ENCODE measurements around the gene CBLIF. TPM values are rescaled to one million over a fixed set of nuclear protein-coding genes. Genes with fewer than 3 reads are reported as not detected.

Gene CBLIF
- total and polyA plus RNA-seq, 2 of the 13 experiments (the other 11 are each of a cell fraction or from before 2014, with no cell fraction given) = not detected

DNA sequence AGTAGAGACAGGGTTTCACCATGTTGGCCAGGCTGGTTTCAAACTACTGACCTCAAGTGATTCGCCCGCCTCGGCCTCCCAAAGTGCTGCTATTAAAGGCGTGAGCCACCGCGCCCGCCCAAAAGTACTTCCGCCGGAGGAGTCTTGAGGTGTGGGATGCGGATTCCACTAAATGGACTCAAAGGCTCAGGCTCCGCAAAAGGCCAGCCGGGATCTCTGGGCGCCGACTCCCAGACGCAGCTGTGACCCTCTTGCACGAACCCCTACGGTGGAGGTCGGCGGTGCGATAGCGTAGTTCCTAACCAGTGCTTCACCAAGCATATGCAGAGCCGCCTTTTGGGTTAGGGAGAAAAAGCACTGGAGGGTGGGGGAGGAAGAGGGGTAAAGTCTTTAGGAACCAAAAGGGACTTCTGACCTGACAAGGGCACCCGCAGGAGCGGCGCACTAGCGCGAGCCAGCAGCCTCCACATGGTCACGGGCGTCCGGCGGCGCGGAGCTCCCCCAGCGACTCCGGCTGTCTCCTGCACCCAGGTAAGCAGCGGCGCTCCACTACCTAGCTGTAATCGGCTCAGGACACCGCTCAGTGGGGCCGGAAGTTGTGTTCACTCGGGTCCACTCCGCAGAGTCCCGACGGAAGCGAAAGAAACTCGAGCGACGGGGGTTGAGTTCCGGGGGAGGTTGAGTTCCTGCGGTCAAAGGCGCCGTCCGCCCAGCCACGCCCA lies 34.9 kb downstream of the CBLIF start, which contains the start of gene MRPL16 (continued):
- TF ChIP-seq MXI1 (IDR thresholded peaks at IDR 0.05; ENCODE audit: borderline replicate concordance, low read depth, low read length) (peak; percentile 89; the same call in 2 of the 3 replicates), TRAFD1 (CRISPR knock-in tag; IDR thresholded peaks at IDR 0.05; ENCODE audit: borderline replicate concordance) (no peak), ZNF782 (CRISPR knock-in tag; IDR thresholded peaks at IDR 0.05; ENCODE audit: borderline replicate concordance) (peak; percentile 93), ZMAT3 (CRISPR knock-in tag; conservative IDR thresholded peaks at IDR 0.05) (peak; percentile 73; the same call in 1 of the 2 replicates), KDM3A (CRISPR knock-in tag; IDR thresholded peaks at IDR 0.05; ENCODE audit: low read depth) (peak; percentile 48; the same call in 1 of the 2 replicates), KDM5B (CRISPR knock-in tag; IDR thresholded peaks at IDR 0.05; ENCODE audit: borderline replicate concordance) (peak; percentile 94), ZBTB21 (CRISPR knock-in tag; IDR thresholded peaks at IDR 0.05) (peak; percentile 24; the same call in 1 of the 2 replicates), HOXA9 (CRISPR knock-in tag; IDR thresholded peaks at IDR 0.05; ENCODE audit: borderline replicate concordance) (no peak), ZNF577 (CRISPR knock-in tag; IDR thresholded peaks at IDR 0.05; ENCODE audit: borderline replicate concordance, low read depth) (no peak), ZBTB44 (CRISPR knock-in tag; IDR thresholded peaks at IDR 0.05) (no peak), MXD3 (CRISPR knock-in tag; IDR thresholded peaks at IDR 0.05) (peak; percentile 74; the same call in 1 of the 2 replicates), ZNF768 (CRISPR knock-in tag; IDR thresholded peaks at IDR 0.05) (peak; percentile 74), ZNF180 (CRISPR knock-in tag; IDR thresholded peaks at IDR 0.05; ENCODE audit: borderline replicate concordance, low read depth) (no peak), DNMT3B (CRISPR knock-in tag; conservative IDR thresholded peaks at IDR 0.05) (no peak), TBL1XR1 (IDR thresholded peaks at IDR 0.05; ENCODE audit: borderline replicate concordance, low read length, partially characterized antibody) (peak; percentile 85), AHDC1 (CRISPR knock-in tag; IDR thresholded peaks at IDR 0.05; ENCODE audit: borderline replicate concordance) (no peak)
- TF ChIP-seq, protein P1, sequence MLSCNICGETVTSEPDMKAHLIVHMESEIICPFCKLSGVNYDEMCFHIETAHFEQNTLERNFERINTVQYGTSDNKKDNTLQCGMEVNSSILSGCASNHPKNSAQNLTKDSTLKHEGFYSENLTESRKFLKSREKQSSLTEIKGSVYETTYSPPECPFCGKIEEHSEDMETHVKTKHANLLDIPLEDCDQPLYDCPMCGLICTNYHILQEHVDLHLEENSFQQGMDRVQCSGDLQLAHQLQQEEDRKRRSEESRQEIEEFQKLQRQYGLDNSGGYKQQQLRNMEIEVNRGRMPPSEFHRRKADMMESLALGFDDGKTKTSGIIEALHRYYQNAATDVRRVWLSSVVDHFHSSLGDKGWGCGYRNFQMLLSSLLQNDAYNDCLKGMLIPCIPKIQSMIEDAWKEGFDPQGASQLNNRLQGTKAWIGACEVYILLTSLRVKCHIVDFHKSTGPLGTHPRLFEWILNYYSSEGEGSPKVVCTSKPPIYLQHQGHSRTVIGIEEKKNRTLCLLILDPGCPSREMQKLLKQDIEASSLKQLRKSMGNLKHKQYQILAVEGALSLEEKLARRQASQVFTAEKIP (CRISPR knock-in tag; IDR thresholded peaks at IDR 0.05; ENCODE audit: borderline replicate concordance) = no peak
